HG02763 (cell line): ENCODE measurements around the gene NAIF1.
A peak's percentile ranks its signal among the peaks of the same experiment; 100 is the strongest.
"Not testable (repeated sequence)": the region's sequence is repeated elsewhere in the genome, so short reads cannot be mapped to it uniquely, and the experiment has no call there.

Experiments used
- ATAC-seq: cut with Tn5 transposase; IDR thresholded peaks from one replicate; pipeline ENCODE4 v1.9.1; 2021; ENCODE audit warnings: mild to moderate bottlenecking, moderate library complexity; ENCODE audit not compliant: unreplicated experiment

NAIF1 gene

DNA sequence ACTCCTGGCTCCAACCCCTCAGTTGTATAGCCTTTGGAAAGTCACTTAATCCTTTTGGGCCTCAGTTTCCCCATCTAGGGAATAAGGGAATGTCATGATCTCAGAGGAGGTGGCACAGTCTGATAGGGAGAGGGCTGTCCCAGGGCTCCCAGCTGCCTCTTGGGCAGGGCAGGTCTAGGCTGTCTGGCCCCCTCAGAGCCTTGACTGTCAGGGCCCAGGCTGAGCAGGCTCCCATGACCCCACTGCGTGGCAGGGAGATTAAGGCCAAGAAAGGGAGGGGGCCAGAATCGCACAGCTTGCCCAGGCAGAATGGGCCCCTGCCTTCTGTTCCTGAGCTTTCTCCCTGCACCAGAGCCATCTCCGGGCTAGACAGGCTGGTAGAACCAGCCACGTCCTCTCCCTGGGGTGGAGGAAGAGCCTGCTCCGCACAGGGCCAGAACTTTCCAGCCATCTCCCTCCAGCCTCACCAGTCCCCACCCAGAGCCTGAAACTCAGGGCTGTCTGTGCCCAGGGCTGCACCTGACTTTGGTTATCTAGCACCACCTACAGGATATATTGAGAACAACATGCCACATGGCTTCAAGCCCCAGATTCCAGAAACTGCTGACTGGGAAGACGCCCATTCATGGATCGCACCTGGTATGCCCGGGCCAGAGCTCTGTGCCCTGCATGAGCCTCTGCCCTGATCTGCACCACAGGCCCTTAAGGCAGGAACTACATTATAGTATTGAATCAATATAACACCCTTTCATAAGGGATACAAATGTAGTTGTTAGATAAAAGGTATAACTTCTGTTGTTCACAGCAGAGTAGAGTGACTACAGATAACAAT is 32.1 kb downstream of the NAIF1 start:
- peak; percentile 39 for ATAC-seq

DNA sequence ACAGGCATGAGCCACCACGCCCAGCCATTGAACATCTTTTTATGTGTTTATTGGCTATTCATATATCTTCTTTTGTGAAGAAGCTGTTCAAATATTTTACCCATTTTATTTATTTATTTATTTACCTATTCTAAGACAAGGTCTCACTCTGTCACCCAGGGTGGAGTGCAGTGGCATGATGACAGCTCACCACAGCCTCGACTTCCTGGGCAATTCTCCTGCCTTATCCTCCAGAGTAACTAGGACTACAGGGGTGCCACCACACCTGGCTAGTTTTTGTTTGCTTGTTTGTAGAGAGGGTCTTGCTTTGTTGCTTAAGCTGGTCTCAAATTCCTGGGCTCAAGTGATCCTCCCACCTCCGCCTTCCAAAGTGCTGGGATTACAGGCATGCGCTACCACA is 33.5 kb downstream of the NAIF1 start:
- no peak for ATAC-seq

- ATAC-seq: no peak
Observed at GRCh38 chr9:128027705-128028104, 39.4 kb downstream of the NAIF1 start.

- no peak for ATAC-seq
Observed at GRCh38 chr9:128026773-128027541, 40.2 kb downstream of the NAIF1 start.

- no peak for ATAC-seq
Observed at GRCh38 chr9:128026255-128026772, 40.8 kb downstream of the NAIF1 start.

DNA sequence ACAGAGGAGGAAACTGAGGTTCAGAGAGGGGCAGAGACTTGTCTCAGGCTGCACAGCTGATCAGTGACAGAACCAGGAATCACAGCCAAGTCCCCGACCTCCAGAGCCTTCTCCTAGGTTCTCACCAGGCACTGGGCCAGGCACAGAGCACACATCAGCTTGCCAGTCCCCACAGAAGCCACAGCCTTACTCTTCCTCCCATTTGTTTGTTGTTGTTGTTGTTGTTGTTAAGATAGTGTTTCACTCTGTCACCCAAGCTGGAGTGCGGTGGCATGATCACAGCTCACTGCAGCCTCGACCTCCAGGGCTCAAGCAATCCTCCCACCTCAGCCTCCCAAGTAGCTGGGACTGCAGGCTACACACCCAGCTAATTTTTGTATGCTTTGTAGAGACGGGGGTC is 41.4 kb downstream of the NAIF1 start:
- no peak for ATAC-seq

- ATAC-seq: no peak
Observed at GRCh38 chr9:128024761-128025308, 42.3 kb downstream of the NAIF1 start.

DNA sequence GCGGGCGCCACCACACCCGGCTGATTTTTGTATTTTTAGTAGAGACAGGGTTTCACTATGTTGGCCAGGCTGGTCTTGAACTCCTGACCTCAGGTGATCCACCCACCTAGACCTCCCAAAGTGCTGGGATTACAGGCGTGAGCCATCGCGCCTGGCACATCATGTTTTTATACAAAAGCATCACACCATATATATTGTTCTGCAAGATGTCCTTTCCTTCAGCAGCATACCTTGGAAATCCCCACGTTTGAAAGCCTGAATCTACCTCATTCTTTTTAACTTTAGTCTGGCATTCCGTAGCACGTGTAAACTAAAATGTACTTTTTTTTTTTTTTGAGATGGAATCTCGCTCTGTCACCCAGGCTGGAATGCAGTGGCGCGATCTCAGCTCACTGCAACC is 43.4 kb downstream of the NAIF1 start:
- ATAC-seq: not testable (repeated sequence)

GRCh38 chr9:128022886-128023285 is 44.2 kb downstream of the NAIF1 start:
- no peak for ATAC-seq

- ATAC-seq: no peak
Observed at GRCh38 chr9:128021098-128021497, 46.0 kb downstream of the NAIF1 start.

DNA sequence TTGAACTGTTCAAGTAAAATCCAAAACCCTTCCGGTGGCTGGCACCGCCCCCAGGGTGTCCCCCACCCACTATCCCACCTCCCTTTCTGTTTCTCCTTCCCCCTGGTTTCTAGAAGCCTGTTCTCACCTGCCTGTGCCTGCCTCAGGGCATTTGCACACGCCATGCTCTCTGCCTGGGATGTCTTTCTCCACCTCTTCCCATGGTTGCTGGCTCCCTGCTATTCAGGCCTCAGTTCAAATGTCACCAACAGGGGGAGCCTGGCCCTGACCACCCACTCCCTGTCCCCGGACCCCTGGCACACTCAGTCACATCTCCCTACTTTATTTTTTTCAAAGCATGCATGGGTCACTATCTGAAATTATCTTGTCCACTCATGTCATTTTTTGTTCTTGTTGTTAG is 46.4 kb downstream of the NAIF1 start:
- ATAC-seq: no peak

DNA sequence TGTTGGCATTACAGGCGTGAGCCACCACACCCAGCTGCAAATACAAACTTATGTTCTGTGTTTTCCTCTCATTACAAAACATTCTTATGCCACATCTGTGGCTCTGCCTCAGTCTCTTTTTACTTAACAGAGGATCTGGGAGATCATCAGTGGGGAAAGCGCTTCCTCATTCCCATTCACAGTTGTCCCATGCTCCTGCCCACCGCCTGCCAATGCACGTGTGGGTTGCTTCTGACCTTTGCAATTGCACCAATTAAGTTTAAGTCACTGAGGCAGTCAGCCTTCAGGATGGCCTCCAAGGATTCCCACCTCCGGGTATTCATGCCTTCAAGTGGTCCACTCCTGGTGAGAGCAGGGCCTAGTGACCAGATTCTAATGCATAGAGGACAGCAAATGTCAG is 51.4 kb downstream of the NAIF1 start:
- no peak for ATAC-seq
